Keratinocyte (primary cell): Measurements from ENCODE around the gene SMNDC1. TPM values are rescaled to one million over a fixed set of nuclear protein-coding genes. Genes with fewer than 3 reads are reported as not detected.

Source experiments
- DNase-seq: peaks from one replicate; pipeline ENCODE4 v3.0.0-alpha.2; 2011; ENCODE audit warnings: low read depth, missing footprints, low spot score
- FAIRE-seq: peaks from 2 replicates; lab custom pipeline; 2011; peaks lifted over from hg19 to GRCh38; lab: Jason Lieb, UNC
- H2AFZ ChIP-seq: 2 replicates; pipeline ENCODE4 v1.6.0; 2012; ENCODE audit warnings: low read length, control low read depth, inconsistent platforms; ENCODE audit not compliant: control insufficient read depth
- H3K27ac ChIP-seq: 2 replicates; pipeline ENCODE4 v1.5.1; 2011; ENCODE audit warnings: low read length; ENCODE audit not compliant: control insufficient read depth, insufficient read depth
- H3K27me3 ChIP-seq: 3 replicates; pipeline ENCODE4 v1.6.0; 2011; ENCODE audit warnings: low read length; ENCODE audit not compliant: control insufficient read depth, insufficient read depth; ENCODE audit errors: extremely low read depth
- H3K36me3 ChIP-seq, 2 experiments: 2 replicates in 1 of 2; 3 replicates in 1 of 2; pipeline ENCODE4 v1.5.1; 2011; ENCODE audit warnings: low read length in 2 of 2, mild to moderate bottlenecking in 1 of 2; ENCODE audit not compliant: control insufficient read depth in 2 of 2, insufficient read depth in 2 of 2; ENCODE audit errors: extremely low read depth in 1 of 2
- H3K4me1 ChIP-seq: 3 replicates; pipeline ENCODE4 v1.5.1; 2011; ENCODE audit warnings: low read length; ENCODE audit not compliant: control insufficient read depth, insufficient read depth; ENCODE audit errors: extremely low read depth
- H3K4me2 ChIP-seq: 3 replicates; pipeline ENCODE4 v1.6.0; 2011; ENCODE audit warnings: low read depth, low read length; ENCODE audit not compliant: control insufficient read depth, insufficient read depth; ENCODE audit errors: extremely low read depth
- H3K4me3 ChIP-seq, 3 experiments: fragments of 200-600 bp in 1 of 3; sonication (generic) in 1 of 3; 2 replicates in 2 of 3; 3 replicates in 1 of 3; pipeline ENCODE4 v1.5.1; 2011 to 2016; ENCODE audit warnings: low read length in 3 of 3, mild to moderate bottlenecking in 3 of 3, control low read depth in 2 of 3, inconsistent platforms in 1 of 3, low read depth in 1 of 3, mixed read lengths in 1 of 3, mixed run types in 1 of 3, moderate library complexity in 1 of 3; ENCODE audit not compliant: control insufficient read depth in 2 of 3, insufficient read depth in 2 of 3; ENCODE audit errors: extremely low read depth in 1 of 3
- H3K79me2 ChIP-seq: 2 replicates; pipeline ENCODE4 v1.6.0; 2012; ENCODE audit warnings: low read length; ENCODE audit not compliant: control insufficient read depth, insufficient read depth
- H3K9ac ChIP-seq: 3 replicates; pipeline ENCODE4 v1.6.0; 2011; ENCODE audit warnings: low read length; ENCODE audit not compliant: control insufficient read depth, insufficient read depth; ENCODE audit errors: extremely low read depth
- H3K9me1 ChIP-seq: 3 replicates; pipeline ENCODE4 v1.6.0; 2011; ENCODE audit warnings: low read length; ENCODE audit not compliant: control insufficient read depth, insufficient read depth; ENCODE audit errors: extremely low read depth
- H3K9me3 ChIP-seq: 2 replicates; pipeline ENCODE4 v1.5.1; 2012; ENCODE audit warnings: low read depth, low read length; ENCODE audit not compliant: control insufficient read depth
- H4K20me1 ChIP-seq: 3 replicates; pipeline ENCODE4 v1.6.0; 2011; ENCODE audit warnings: low read length; ENCODE audit not compliant: control insufficient read depth, insufficient read depth; ENCODE audit errors: extremely low read depth
- EZH2 ChIP-seq: IDR thresholded peaks from one replicate; pipeline ENCODE4 v1.6.1; 2012; ENCODE audit warnings: inconsistent platforms, mild to moderate bottlenecking, low read length, moderate library complexity
- dilution Hi-C: fragments of 300-500 bp; cut with MboI; formaldehyde crosslinking; loops from one replicate; pipeline ENCODE4 v1.7.0; 2020; ENCODE audit warnings: low sequenced_read_pairs; ENCODE audit not compliant: extremely low pct_ligation_motif_present
- polyA plus RNA-seq, 5 experiments: library from polyadenylated mRNA; depleted of rRNA in 3 of 5; stranded (reverse) in 3 of 5; stranded (forward) in 1 of 5; unstranded in 1 of 5; fragments of >200 nt; gene quantifications; 1 replicate in 1 of 5; 2 replicates in 3 of 5; 3 replicates in 1 of 5; pipeline versions ENCODE4 v1.2.1 to v1.2.3, GENCODE V29; 2011 to 2012; ENCODE audit warnings: missing spikeins in 2 of 5, low read depth in 1 of 5, low replicate concordance in 1 of 5
- TF ChIP-seq, protein P1 (sequence below), 3 experiments: IDR thresholded peaks in 1 of 3; conservative IDR thresholded peaks in 1 of 3; optimal IDR thresholded peaks in 1 of 3; 2 replicates in 2 of 3; 3 replicates in 1 of 3; pipeline versions ENCODE3 to v1.5.1; 2011; ENCODE audit warnings: low read length in 3 of 3, mild to moderate bottlenecking in 3 of 3, moderate library complexity in 2 of 3, control low read depth in 1 of 3, inconsistent platforms in 1 of 3; ENCODE audit not compliant: insufficient read depth in 2 of 3; ENCODE audit errors: extremely low read depth in 1 of 3

Gene SMNDC1
- polyA plus RNA-seq, 1 donor (not counting 4 experiments of a cell fraction or from before 2014, with no cell fraction given) = 19.8 TPM

DNA sequence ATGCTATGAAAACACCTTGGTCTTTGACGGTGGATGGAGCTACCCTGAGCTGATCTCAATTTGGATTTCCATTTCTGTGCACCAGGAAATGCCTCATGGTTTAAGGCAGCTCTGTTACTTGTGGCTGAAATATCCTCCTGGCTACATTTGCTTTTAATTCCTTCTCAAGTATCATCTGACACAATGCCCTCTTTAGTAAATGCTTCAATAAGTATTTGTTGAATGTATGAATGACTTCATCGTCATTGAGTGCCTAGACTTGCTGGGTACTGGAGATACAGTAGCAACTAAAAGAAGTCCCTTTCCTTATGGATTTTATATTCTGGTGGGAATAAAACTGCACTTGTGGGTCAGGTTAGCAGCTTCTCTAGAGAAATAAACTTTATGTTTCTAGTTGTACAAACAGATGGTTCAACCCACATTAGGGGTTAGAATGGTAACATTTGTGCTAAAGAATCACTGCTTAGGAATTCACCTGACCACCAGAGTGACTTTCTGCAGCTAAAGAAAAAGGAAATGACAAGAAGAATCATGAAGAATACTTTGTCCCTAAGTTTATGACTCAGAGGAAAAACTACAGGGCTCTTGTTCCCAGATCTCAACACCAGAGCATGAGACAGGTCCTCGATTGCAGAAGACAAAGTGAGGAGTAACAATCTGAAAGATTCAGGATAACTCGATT is 21.8 kb upstream of the SMNDC1 start:
- no peak overlapping the region for H3K9ac ChIP-seq
- H3K4me1 ChIP-seq = peaks cover 38% of the 10 kb centered on the region
- no peak overlapping the region for H2AFZ ChIP-seq
- no peaks in the 10 kb centered on the region for H3K9me1 ChIP-seq
- H3K4me3 ChIP-seq = peak overlapping the region in 2 of 3 experiments; percentile 3 to 10
- no peaks in the 10 kb centered on the region for H3K27me3 ChIP-seq
- FAIRE-seq (peak; percentile 83), DNase-seq (no peak)
- H3K9me3 ChIP-seq = peaks cover 7% of the 10 kb centered on the region
- H3K79me2 ChIP-seq = no peaks in the 10 kb centered on the region
- no peaks in the 10 kb centered on the region for H3K36me3 ChIP-seq
- peak overlapping the region; percentile 42 for H3K4me2 ChIP-seq
- dilution Hi-C loops = no loop called here
- H3K27ac ChIP-seq = peak overlapping the region; percentile 13
- TF ChIP-seq EZH2 = no peak
- TF ChIP-seq, protein P1, sequence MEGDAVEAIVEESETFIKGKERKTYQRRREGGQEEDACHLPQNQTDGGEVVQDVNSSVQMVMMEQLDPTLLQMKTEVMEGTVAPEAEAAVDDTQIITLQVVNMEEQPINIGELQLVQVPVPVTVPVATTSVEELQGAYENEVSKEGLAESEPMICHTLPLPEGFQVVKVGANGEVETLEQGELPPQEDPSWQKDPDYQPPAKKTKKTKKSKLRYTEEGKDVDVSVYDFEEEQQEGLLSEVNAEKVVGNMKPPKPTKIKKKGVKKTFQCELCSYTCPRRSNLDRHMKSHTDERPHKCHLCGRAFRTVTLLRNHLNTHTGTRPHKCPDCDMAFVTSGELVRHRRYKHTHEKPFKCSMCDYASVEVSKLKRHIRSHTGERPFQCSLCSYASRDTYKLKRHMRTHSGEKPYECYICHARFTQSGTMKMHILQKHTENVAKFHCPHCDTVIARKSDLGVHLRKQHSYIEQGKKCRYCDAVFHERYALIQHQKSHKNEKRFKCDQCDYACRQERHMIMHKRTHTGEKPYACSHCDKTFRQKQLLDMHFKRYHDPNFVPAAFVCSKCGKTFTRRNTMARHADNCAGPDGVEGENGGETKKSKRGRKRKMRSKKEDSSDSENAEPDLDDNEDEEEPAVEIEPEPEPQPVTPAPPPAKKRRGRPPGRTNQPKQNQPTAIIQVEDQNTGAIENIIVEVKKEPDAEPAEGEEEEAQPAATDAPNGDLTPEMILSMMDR (optimal IDR thresholded peaks at IDR 0.05 in 1 of 3, IDR thresholded peaks at IDR 0.05 in 1 of 3, conservative IDR thresholded peaks at IDR 0.05 in 1 of 3; ENCODE audit: extremely low read depth in 1 of 3, insufficient read depth in 2 of 3, low read length in 3 of 3) = no peak
- no peaks in the 10 kb centered on the region for H4K20me1 ChIP-seq

DNA sequence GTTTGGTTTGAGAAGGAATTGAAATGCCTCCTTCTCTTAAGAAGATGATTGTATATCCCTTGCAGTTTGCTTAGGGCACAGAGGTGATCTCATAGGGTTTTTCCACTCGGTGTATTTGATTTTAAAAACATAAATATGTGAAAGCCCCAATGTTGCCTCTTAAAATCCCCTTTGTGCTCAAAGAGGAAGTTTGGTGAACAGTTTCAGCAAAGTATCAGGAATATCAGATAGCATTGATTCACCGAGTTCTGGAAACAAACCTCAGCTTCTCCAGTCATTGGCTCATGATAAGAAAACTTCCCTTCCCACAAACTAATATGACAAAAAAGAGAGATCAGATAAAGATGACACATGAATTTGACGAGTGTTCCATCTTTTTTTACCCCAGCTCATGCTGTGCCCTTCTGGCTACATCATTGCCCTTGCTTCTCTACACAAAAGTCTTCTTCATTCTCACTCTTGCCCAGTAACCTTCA is 20.1 kb upstream of the SMNDC1 start:
- Histone ChIP-seq H3K79me2 (no peaks in the 10 kb centered on the region), H2AFZ (no peak overlapping the region), H3K36me3 (no peaks in the 10 kb centered on the region), H3K9ac (no peak overlapping the region), H3K27ac (no peak overlapping the region), H3K4me1 (peaks cover 38% of the 10 kb centered on the region), H3K4me2 (no peak overlapping the region), H4K20me1 (no peaks in the 10 kb centered on the region), H3K27me3 (no peaks in the 10 kb centered on the region), H3K4me3 (no peak overlapping the region), H3K9me1 (no peaks in the 10 kb centered on the region), H3K9me3 (no peaks in the 10 kb centered on the region)
- FAIRE-seq (peak; percentile 9), DNase-seq (no peak)
- dilution Hi-C loops = loop anchor here (25.0 kb wide), 2 partner anchors 237 to 562 kb away; partner anchors contain the start of gene SMC3
- TF ChIP-seq EZH2 = no peak
- TF ChIP-seq, protein P1 (optimal IDR thresholded peaks at IDR 0.05 in 1 of 3, IDR thresholded peaks at IDR 0.05 in 1 of 3, conservative IDR thresholded peaks at IDR 0.05 in 1 of 3; ENCODE audit: extremely low read depth in 1 of 3, insufficient read depth in 2 of 3, low read length in 3 of 3) = no peak
